K562 (cell line): ENCODE data around the gene EMC9. TPM values are rescaled to one million over a fixed set of nuclear protein-coding genes. Genes with fewer than 3 reads are reported as not detected.

Experiments
- AFF1 ChIP-seq, 2 experiments: fragments of 450-650 bp; IDR thresholded peaks; 2 replicates each; pipeline ENCODE4 v1.6.1; 2018; ENCODE audit warnings: mild to moderate bottlenecking in 2 of 2, low read depth in 1 of 2; ENCODE audit not compliant: partially characterized antibody in 2 of 2
- AFF4 ChIP-seq: sonication (generic); formaldehyde crosslinking; IDR thresholded peaks from 2 replicates; pipeline ENCODE4 v1.8.0; 2023; ENCODE audit warnings: mild to moderate bottlenecking, missing genetic modification reagents
- CCNT2 ChIP-seq: IDR thresholded peaks from 2 replicates; pipeline ENCODE4 v1.6.1; 2011; ENCODE audit warnings: borderline replicate concordance, low read depth, mild to moderate bottlenecking, moderate library complexity, mixed read lengths, low read length; ENCODE audit not compliant: insufficient read length; ENCODE audit errors: extremely low read depth
- CREM ChIP-seq: IDR thresholded peaks from 2 replicates; pipeline ENCODE4 v1.6.1; 2014; ENCODE audit warnings: antibody characterized with exemption, low read depth
- FIP1L1 ChIP-seq: fragments of 200-400 bp; formaldehyde crosslinking; IDR thresholded peaks from 2 replicates; pipeline ENCODE4 v1.6.1; 2018; ENCODE audit warnings: mild to moderate bottlenecking, low read depth, low read length; ENCODE audit not compliant: poor library complexity, severe bottlenecking
- MXI1 ChIP-seq: IDR thresholded peaks from 2 replicates; pipeline ENCODE4 v1.6.1; 2011; ENCODE audit warnings: low read depth, mild to moderate bottlenecking, improper control_type of control experiment, low read length
- POLR3A ChIP-seq: IDR thresholded peaks from 2 replicates; pipeline ENCODE4 v1.6.1; 2011; ENCODE audit warnings: borderline replicate concordance, mild to moderate bottlenecking, moderate library complexity; ENCODE audit not compliant: insufficient read length, insufficient read depth; ENCODE audit errors: extremely low read depth
- RBM25 ChIP-seq: fragments of 200-400 bp; formaldehyde crosslinking; IDR thresholded peaks from 2 replicates; pipeline ENCODE4 v1.6.1; 2018; ENCODE audit warnings: low read length, low read depth, moderate library complexity; ENCODE audit not compliant: severe bottlenecking
- ZNF609 ChIP-seq: sonication (generic); formaldehyde crosslinking; IDR thresholded peaks from 2 replicates; pipeline ENCODE4 v1.8.1; 2023; ENCODE audit warnings: missing genetic modification reagents, mild to moderate bottlenecking, borderline replicate concordance
- polyA plus RNA-seq, 8 experiments: library from polyadenylated mRNA; depleted of rRNA in 4 of 8; stranded (reverse) in 5 of 8; unstranded in 3 of 8; fragments of >200 nt; fragmentation: Nextera tagmentation in 2 of 8; fragmentation: Illumina TruSeq in 1 of 8; extraction: Ambion mirVana in 2 of 8; extraction: Trizol in 1 of 8; gene quantifications; 2 replicates each; pipeline versions ENCODE4 v1.2.1 to v1.2.3, GENCODE V29; 2011 to 2014; ENCODE audit warnings: inconsistent platforms in 1 of 8, missing spikeins in 1 of 8
- total RNA-seq, 7 experiments: library from RNA; depleted of rRNA in 6 of 7; stranded (reverse); fragments of >200 nt in 6 of 7; fragmentation: Illumina TruSeq in 2 of 7; extraction: Trizol in 2 of 7; gene quantifications; 2 replicates each; pipeline versions ENCODE4 v1.2.1 to v1.2.3, GENCODE V29; 2011 to 2021; ENCODE audit warnings: low replicate concordance in 1 of 7

Gene EMC9
- total and polyA plus RNA-seq, 9 of the 15 experiments (the other 6 are each of a cell fraction or from before 2014, with no cell fraction given): 3.1 to 13.2 (median 7.8) TPM

- TF ChIP-seq AFF1 (IDR thresholded peaks at IDR 0.05; ENCODE audit: low read depth in 1 of 2, partially characterized antibody in 2 of 2) (peak in 1 of 2 experiments; percentile 22), RBM25 (no peak), FIP1L1 (no peak), CREM (peak; percentile 57; the same call in 1 of the 2 replicates), ZNF609 (no peak), POLR3A (no peak), AFF4 (CRISPR knock-in tag) (no peak), CCNT2 (no peak), MXI1 (no peak)
These were observed 19.7 kb upstream of the EMC9 start, which contains the start of gene IRF9 (continued) for GRCh38 chr14:24160850-24161804.
